RKO (cell line): Measurements from ENCODE around the gene ZAR1L.
"Not testable (repeated sequence)": the region's sequence is repeated elsewhere in the genome, so short reads cannot be mapped to it uniquely, and the experiment has no call there.

Experiments
- DNase-seq: peaks from one replicate; pipeline ENCODE4 v3.0.0-alpha.2; 2016; ENCODE audit warnings: low spot score

The ZAR1L gene, protein sequence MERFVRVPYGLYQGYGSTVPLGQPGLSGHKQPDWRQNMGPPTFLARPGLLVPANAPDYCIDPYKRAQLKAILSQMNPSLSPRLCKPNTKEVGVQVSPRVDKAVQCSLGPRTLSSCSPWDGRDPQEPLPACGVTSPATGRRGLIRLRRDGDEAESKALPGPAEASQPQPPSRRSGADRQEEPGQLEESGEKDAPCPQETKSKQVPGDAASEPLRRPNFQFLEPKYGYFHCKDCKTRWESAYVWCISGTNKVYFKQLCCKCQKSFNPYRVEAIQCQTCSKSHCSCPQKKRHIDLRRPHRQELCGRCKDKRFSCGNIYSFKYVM

DNA sequence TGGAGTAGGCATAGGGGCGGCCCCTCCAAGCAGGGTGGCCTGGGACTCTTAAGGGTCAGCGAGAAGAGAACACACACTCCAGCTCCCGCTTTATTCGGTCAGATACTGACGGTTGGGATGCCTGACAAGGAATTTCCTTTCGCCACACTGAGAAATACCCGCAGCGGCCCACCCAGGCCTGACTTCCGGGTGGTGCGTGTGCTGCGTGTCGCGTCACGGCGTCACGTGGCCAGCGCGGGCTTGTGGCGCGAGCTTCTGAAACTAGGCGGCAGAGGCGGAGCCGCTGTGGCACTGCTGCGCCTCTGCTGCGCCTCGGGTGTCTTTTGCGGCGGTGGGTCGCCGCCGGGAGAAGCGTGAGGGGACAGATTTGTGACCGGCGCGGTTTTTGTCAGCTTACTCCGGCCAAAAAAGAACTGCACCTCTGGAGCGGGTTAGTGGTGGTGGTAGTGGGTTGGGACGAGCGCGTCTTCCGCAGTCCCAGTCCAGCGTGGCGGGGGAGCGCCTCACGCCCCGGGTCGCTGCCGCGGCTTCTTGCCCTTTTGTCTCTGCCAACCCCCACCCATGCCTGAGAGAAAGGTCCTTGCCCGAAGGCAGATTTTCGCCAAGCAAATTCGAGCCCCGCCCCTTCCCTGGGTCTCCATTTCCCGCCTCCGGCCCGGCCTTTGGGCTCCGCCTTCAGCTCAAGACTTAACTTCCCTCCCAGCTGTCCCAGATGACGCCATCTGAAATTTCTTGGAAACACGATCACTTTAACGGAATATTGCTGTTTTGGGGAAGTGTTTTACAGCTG is at the start of gene ZAR1L, which contains the start of gene BRCA2:
TSS of gene ZAR1L (minus strand) at position 126 of the 790 bp plus-strand sequence. CDS start 3,438 bp downstream, outside the sequence.
TSS of gene BRCA2 (plus strand) at position 271 of the 790 bp plus-strand sequence. CDS start 953 bp downstream, outside the sequence.
- DNase-seq, result peak; percentile 90

DNA sequence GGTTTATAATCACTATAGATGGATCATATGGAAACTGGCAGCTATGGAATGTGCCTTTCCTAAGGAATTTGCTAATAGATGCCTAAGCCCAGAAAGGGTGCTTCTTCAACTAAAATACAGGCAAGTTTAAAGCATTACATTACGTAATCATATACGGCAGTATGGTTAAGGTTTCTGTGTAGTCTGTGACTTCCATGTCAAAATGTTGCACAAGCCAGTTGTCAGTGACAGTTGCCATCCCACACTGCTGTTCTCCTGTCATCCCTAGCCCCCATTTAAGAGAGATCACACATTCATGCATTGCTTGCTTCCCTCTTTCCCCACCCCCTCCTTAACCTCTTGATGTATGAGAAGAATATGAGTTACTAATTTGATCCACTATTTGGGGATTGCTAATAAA is 47.4 kb upstream of the ZAR1L start:
- no peak for DNase-seq

DNA sequence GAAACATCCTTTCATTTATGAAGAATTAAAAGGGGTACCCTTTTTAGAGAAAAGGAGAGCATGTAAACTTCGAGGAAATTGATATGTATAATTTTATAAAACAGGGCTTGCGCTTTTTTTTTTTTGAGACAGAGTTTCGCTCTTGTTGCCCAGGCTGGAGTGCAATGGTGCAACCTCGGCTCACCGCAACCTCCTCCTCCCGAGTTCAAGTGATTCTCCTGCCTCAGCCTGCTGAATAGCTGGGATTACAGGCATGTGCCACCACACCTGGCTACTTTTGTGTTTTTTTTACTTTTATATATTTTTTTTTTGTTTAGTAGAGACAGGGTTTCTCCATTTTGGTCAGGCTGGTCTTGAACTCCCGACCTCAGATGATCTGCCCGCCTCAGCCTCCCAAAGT is 40.8 kb upstream of the ZAR1L start:
- not testable (repeated sequence) for DNase-seq

DNA sequence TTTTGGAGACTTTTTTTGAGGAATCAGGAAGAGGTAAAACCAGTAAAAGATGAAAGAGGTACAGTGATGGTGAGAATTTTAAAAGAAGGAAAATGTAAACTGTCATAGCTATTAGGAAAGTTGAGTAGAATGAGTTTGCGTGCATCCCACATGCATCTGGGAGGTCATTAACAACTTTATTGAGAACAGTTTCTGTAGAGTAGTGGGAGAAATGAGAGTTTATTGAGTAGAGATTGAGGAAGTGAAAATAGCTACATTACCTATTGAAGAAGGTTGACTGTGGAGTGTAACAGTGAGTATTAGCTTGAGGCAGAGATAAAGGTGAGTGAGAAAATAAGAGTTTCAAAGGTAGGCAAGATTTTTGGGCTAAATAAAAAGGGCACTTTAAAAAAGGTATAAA is 38.9 kb upstream of the ZAR1L start:
- DNase-seq, result no peak

DNA sequence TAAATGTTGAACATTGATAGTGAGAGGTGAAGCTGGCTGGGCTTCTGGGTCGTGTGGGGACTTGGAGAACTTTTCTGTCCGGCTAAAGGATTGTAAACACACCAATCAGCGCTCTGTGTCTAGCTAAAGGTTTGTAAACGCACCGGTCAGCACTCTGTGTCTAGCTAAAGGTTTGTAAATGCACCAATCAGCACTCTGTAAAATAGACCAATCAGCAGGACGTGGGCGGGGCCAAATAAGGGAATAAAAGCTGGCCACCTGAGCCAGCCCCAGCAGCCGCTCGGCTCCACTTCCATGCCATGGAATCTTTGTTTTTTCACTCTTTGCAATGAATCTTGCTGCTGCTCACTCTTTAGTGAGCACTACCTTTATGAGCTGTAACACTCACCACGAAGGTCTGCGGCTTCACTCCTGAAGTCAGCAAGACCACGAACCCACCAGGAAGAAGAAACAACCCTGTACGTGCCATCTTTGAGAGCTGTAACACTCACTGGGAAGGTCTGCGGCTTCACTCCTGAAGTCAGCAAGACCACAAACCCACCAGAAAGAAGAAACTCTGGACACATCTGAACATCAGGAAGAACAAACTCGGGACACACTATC is 35.8 kb upstream of the ZAR1L start:
- DNase-seq, result not testable (repeated sequence)

DNA sequence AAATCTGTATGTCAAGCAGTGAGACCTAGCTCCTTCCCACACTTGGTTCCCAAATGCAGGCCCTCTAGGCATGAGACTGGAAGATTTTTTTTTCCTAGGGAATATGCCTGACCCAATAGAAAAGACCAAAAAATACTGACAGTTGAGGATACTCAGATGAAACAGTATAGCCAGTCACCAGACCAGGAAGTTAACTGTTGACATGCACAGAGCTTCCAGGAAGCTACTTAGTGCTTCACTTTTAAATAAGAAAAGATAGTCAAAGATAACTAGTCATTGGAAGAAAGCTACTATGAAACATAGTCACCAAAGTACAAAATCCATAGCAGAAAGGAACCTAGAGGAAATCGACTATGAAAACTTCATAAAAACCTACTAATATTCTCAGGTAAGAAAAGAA is 32.5 kb upstream of the ZAR1L start:
- DNase-seq, result no peak

DNA sequence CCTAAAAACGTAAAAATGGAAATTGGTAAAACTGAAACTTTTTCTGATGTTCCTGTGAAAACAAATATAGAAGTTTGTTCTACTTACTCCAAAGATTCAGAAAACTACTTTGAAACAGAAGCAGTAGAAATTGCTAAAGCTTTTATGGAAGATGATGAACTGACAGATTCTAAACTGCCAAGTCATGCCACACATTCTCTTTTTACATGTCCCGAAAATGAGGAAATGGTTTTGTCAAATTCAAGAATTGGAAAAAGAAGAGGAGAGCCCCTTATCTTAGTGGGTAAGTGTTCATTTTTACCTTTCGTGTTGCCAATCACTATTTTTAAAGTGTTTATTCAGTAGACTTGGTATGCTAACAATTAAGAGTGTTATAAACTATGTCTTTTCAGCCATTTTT is 25.8 kb upstream of the ZAR1L start:
- no peak for DNase-seq

DNA sequence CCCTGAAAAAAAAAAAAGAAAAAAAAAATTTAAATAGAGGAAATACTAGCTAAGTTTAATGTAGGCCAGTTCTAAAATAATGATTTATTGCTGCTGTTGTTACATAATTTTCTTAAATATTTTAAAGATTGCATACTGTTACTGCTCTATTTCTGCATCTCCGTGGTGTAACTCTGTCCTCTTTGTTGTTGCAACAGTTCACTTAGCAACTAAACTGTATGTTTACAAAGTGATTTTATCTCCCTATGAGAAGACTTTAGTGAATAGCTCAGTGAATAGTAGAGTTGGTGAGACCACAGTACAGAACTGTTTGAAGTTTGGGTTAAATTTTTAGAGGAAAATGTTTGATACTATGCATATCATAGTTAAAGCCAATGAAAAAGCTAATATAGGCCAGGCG is 19.5 kb upstream of the ZAR1L start:
- no peak for DNase-seq

DNA sequence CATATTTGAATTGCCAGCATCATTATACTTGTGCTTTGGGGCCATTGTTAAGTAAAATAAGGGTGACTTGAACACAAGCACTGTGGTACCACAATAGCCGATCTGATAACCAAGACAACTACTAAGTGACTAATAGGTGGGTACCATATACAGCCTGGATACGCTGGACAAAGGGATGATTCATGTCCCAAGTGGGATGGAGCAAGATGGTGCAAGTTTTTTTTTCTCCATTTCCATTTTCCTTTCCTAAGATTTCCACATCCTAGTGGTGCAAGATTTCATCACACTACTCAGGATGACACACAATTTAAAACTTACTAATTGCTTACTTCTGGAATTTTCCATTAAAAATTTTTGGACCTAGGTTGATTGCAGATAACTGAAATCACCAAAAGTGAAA is 15.3 kb upstream of the ZAR1L start:
- peak; percentile 34 for DNase-seq

DNA sequence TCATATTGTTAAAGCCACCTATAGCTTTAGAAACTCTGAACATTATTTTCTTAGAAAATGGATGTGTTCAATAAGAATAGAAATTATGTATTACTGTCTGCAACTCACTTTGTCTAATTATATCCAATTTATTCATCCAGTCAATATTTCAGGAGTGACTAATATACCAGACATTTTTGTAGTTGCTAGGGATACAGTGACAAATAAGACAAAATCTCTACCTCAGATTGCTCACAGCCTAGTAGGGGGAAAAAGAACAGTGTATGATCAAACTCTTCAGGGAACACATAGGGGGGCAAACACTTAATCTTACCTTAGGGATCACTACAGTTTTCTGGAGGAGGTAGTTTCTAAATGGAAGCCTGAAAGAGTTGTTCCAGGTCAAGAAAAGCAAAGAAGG is 8.7 kb upstream of the ZAR1L start:
- peak; percentile 65 for DNase-seq

DNA sequence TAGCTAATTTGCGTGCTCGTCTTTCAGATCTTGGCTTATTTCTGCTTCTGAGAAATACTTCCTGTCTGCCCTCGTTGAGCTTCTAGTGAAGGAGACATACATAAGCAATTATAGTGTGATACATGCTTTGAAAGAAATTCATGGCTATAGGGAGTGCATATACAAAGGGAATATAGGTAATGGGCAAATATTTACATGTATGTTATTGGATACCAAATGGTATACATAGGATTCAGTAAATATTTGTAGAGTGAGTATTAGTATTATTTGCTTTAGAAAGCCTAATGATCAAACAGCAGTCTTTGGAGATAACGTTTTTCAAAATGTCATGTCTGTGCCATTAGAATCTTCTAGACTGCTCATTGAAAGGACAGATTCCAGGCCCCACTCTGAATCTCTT is 5.4 kb upstream of the ZAR1L start:
- DNase-seq, result no peak

DNA sequence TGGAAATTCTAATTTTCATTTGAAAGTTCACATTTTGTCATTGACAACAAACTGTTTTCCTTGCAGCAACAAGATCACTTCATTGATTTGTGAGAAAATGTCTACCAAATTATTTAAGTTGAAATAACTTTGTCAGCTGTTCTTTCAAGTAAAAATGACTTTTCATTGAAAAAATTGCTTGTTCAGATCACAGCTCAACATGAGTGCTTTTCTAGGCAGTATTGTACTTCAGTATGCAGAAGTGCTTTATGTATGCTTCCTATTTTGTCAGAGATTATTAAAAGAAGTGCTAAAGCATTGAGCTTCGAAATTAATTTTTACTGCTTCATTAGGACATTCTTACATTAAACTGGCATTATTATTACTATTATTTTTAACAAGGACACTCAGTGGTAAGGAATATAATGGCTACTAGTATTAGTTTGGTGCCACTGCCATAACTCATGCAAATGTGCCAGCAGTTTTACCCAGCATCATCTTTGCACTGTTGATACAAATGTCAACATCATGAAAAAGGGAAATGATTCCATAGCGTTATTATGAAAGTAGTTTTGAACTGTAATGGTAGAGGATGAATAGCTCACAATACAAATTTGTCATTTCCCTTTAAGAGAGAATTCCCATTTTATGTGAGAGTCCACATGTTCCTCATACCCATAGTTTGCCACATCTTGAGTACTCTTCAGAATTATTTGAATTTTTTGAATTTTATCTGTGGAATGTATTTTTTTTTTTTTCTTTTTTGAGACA is 2.7 kb upstream of the ZAR1L start:
- DNase-seq, result no peak

DNA sequence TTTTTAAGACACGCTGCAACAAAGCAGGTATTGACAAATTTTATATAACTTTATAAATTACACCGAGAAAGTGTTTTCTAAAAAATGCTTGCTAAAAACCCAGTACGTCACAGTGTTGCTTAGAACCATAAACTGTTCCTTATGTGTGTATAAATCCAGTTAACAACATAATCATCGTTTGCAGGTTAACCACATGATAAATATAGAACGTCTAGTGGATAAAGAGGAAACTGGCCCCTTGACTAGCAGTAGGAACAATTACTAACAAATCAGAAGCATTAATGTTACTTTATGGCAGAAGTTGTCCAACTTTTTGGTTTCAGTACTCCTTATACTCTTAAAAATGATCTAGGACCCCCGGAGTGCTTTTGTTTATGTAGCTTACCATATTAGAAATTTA is 1.3 kb upstream of the ZAR1L start:
- DNase-seq, result peak; percentile 49

DNA sequence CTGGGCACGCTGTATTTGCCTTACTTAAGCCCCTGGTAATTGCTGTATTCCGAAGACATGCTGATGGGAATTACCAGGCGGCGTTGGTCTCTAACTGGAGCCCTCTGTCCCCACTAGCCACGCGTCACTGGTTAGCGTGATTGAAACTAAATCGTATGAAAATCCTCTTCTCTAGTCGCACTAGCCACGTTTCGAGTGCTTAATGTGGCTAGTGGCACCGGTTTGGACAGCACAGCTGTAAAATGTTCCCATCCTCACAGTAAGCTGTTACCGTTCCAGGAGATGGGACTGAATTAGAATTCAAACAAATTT is 821 bp upstream of the ZAR1L start:
- DNase-seq, result no peak

DNA sequence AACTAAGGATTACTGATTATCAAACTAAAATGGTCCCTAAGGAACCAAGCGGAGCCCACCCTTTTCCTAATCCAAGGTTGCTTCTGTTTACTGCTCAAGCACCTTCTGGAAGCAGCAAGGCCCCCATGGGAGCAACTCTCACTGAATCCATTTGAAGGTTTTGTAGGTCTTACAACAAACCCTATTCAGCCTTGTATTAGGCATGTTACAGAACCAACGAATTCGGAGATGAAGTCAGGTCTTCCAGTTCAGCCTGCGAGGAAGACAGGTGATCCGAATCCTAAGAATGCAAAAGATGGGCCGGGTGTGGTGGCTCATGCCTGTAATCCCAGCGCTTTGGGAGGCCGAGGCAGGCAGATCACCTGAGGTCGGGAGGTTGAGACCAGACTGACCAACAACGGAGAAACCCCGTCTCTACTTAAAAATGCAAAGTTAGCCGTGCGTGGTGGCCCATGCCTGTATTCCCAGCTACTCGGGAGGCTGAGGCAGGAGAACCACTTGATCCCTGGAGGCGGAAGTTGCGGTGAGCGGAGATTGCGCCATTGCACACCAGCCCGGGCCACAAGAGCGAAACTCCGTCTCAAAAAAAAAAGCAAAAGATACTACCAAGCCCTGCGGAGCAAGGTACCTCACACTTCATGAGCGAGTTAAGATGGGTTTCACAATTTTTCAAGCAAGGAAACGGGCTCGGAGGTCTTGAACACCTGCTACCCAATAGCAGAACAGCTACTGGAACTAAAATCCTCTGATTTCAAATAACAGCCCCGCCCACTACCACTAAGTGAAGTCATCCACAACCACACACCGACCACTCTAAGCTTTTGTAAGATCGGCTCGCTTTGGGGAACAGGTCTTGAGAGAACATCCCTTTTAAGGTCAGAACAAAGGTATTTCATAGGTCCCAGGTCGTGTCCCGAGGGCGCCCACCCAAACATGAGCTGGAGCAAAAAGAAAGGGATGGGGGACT is 609 bp downstream of the ZAR1L start:
- DNase-seq, result peak; percentile 72

DNA sequence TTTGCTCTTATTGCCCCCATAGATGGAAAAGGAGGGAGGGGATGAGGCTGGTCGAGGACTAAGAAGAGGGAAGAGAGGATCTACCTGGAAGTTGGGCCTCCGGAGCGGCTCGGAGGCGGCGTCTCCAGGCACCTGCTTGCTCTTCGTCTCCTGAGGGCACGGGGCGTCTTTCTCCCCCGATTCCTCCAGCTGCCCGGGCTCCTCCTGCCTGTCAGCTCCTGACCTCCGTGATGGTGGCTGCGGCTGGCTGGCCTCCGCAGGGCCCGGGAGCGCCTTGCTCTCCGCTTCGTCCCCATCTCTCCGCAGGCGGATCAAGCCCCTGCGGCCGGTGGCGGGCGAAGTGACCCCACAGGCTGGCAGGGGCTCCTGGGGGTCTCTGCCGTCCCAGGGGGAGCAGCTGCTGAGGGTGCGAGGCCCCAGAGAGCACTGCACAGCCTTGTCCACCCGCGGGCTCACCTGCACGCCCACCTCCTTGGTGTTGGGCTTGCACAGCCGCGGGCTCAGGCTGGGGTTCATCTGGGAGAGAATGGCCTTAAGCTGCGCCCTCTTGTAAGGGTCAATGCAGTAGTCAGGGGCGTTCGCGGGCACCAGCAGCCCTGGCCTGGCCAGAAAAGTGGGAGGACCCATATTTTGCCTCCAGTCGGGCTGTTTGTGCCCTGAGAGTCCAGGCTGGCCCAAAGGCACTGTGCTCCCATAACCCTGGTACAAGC is 3.8 kb downstream of the ZAR1L start:
- no peak for DNase-seq

DNA sequence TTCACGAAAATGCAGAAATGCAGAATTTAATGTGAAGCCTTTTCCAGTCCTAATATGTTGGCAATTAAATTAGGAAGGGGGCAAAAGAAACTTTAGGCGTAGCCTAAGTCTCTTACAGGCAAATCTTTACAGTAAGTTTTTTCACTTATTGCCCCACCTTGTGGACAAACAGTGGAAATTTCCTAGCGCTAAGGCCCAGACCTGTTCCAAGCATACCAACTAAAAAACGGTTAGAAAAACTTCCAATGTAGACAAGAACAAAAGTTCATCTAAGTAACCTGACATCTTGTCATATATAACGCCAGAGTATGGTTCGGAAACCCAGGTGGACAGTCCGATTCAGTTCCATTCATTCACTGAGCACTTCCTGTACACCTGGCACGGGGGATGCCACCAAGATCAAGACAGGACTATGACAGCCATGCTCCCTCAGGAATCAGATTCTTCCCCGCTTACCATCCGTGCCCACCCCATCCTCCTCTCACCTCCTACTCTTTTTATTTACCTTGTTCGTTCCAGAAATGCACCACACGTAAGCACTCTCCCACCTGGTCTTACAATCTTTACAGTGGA is 4.9 kb downstream of the ZAR1L start:
- peak; percentile 63 for DNase-seq

DNA sequence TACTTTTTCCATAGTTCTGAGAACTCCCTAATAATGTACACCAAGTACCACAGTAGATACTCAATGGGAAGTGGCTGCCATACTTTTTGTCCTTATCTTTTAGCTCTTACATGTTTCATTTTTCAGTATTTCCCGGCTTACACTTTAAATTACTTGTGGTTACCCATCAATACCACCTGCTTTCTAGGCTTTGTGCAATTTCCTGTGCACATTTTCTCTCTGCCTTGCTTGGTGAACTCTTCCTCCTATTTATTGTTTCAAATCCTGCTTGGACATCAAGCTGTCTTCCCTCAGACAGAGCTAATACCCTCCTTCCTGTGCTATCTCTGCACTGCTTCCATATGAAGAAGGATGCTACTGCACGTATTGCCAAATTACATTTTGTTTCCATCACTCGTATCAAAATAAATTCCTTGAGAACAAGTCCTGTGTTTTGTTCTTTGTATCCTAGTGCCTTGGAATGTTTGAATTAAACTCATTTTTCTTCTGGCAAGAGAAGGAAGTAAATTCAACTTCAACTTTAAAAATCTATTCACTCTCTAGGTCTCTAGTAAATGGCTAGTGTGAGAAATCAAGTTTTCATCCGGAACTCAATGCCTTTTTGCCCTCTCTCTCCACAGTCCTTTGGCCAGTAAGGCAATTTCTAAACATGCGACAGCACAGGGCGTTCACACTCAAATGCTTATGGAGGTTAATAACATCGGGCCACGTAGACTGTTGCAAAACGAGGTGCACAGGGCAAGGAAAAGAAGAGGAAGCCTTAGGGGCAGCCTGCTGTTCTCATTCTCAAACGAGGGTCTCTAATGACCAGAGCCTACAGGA is 5.6 kb downstream of the ZAR1L start:
- no peak for DNase-seq

DNA sequence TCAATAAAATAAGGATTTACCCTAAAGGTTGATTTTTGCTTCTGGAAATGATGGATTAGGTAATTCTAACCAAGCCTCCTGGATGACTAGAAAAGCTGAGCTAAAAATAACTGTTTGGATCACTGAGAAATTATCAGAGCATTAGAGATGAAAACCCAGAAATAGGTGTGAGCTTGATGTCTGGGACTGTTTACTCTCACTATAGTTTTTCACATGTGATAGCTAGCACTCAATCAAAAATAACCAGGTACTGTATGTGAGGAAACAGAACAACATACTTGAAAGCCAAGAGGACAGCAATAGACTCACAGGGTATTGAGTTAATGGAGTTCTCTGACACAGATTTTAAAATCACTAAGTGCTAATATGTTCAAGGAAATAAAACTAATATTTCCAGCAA is 9.5 kb downstream of the ZAR1L start:
- no peak for DNase-seq
